HG03571 (cell line): ENCODE results near the gene WNT9B.
"Not testable (repeated sequence)": the region's sequence is repeated elsewhere in the genome, so short reads cannot be mapped to it uniquely, and the experiment has no call there.

Experiments
- ATAC-seq: cut with Tn5 transposase; IDR thresholded peaks from one replicate; pipeline ENCODE4 v1.9.1; 2021; ENCODE audit not compliant: unreplicated experiment

WNT9B gene

GRCh38 chr17:46908068-46908737, 56.8 kb downstream of the WNT9B start:
- ATAC-seq: no peak

- ATAC-seq: no peak
Observed at GRCh38 chr17:46910179-46910927, 59.0 kb downstream of the WNT9B start.

- ATAC-seq: no peak
Observed at GRCh38 chr17:46911311-46911710, 59.9 kb downstream of the WNT9B start.

- ATAC-seq: no peak
Observed at GRCh38 chr17:46915596-46915995, 64.2 kb downstream of the WNT9B start.

GRCh38 chr17:46916211-46916610, 64.8 kb downstream of the WNT9B start:
- ATAC-seq: no peak

- no peak for ATAC-seq
Observed at GRCh38 chr17:46916623-46917022, 65.2 kb downstream of the WNT9B start.

GRCh38 chr17:46917041-46917440, 65.7 kb downstream of the WNT9B start:
- ATAC-seq: no peak

GRCh38 chr17:46917516-46917915, 66.1 kb downstream of the WNT9B start:
- no peak for ATAC-seq

GRCh38 chr17:46921962-46922361, 70.6 kb downstream of the WNT9B start:
- not testable (repeated sequence) for ATAC-seq

GRCh38 chr17:46922487-46922803, 71.1 kb downstream of the WNT9B start:
- ATAC-seq: no peak

- ATAC-seq: peak; percentile 84
Observed at GRCh38 chr17:46922804-46923635, 71.6 kb downstream of the WNT9B start, which contains the start of gene GOSR2. Gene GOSR2 (plus strand): TSS chr17:46923160. CDS start chr17:46923193, 33 bp downstream.

GRCh38 chr17:46925185-46925868, 73.9 kb downstream of the WNT9B start:
- ATAC-seq: no peak

- ATAC-seq: no peak
Observed at GRCh38 chr17:46928467-46929261, 77.3 kb downstream of the WNT9B start.

- ATAC-seq: no peak
Observed at GRCh38 chr17:46929413-46929812, 78.0 kb downstream of the WNT9B start.

GRCh38 chr17:46930051-46930450, 78.7 kb downstream of the WNT9B start:
- ATAC-seq: no peak

- no peak for ATAC-seq
Observed at GRCh38 chr17:46931596-46931995, 80.2 kb downstream of the WNT9B start.

GRCh38 chr17:46935658-46936266, 84.4 kb downstream of the WNT9B start:
- no peak for ATAC-seq
